NCI-H2227 treated with DMSO at 0.1 percent for 48 hours (cell line): ENCODE results near the gene C18orf63.
"Not testable (repeated sequence)": the region's sequence is repeated elsewhere in the genome, so short reads cannot be mapped to it uniquely, and the experiment has no call there.

Source experiments
- DNase-seq: peaks from one replicate; lab custom pipeline; 2025; lab: John Stamatoyannopoulos, UW

The C18orf63 gene

GRCh38 chr18:74286106-74286855 is 29.4 kb upstream of the C18orf63 start:
- DNase-seq: no peak

GRCh38 chr18:74286856-74287255 is 28.8 kb upstream of the C18orf63 start:
- DNase-seq: no peak

- DNase-seq: no peak
These were observed 27.6 kb upstream of the C18orf63 start for GRCh38 chr18:74288041-74288440.

GRCh38 chr18:74288730-74289129 is 26.9 kb upstream of the C18orf63 start:
- DNase-seq: no peak

DNA sequence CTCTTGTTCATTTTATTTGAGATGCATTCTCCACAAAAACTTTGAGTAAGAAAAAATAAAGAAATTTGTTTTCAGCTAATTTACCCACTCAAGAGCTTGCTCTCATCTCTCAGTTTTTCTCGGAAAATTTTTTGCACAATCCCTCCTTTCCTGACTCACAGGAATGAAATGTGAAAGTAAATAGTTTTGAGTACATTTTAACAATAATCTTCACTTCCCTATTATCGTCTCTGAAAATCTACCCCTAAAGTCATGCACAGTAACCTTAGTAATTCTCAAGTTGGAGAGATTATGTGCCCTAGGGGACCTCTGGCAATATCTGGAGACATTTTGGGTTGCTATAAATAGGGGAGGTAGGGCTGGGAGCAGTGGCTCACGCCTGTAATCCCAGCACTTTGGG is 26.5 kb upstream of the C18orf63 start:
- no peak for DNase-seq

GRCh38 chr18:74290021-74290420 is 25.6 kb upstream of the C18orf63 start:
- DNase-seq: no peak

DNA sequence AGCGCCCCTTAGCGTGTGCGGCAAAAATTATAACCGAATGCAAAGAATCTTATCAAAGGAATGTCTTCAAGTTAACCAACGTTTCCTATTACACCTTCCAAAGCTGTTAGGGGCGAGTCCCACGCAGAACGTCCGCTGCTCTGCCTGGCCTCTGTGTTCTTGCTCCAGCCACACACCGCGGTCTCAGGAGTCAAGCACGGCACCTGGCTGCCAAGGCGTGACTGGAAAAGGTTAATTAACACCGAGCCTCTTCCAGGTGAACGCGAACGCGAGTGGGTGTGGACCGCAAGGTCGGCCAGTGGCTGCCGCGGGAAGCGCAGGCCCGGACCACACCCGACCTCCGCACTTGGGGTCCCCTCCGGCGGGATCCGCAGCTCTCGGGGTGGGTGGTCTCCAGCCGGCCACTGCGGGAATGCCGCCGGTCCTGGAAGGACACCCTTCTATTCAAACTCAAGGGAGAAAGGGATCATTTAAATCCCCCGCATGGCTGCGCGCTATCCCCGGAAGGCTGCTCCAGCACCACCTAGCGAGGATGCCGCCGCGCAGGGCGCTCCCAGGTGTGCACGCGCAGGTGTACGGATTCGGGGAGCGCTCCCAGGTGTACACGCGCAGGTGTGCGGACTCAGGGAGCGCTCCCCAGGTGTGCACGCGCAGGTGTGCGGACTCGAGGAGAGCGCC is 24.7 kb upstream of the C18orf63 start:
- DNase-seq: no peak

DNA sequence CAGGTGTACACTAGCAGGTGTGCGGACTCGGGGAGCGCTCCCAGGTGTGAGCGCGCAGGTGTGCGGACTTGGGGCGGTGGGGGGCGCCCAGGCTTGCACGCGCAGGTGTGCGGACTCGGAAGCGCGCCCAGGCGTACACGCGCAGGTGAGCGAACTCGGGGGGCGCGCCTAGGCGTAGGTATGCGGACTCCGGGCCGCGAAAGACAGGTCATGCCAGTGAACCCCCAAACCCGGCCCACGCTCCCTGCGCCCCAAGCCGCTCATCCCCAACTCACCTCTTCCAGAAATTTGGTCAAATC is 24.2 kb upstream of the C18orf63 start:
- no peak for DNase-seq

GRCh38 chr18:74291771-74292540 is 23.7 kb upstream of the C18orf63 start, which contains the start of gene CYB5A:
Gene CYB5A (minus strand): TSS chr18:74291963. CDS start chr18:74291875, 88 bp downstream.
- DNase-seq: peak; percentile 94

GRCh38 chr18:74292541-74292858 is 23.1 kb upstream of the C18orf63 start:
- DNase-seq: no peak

DNA sequence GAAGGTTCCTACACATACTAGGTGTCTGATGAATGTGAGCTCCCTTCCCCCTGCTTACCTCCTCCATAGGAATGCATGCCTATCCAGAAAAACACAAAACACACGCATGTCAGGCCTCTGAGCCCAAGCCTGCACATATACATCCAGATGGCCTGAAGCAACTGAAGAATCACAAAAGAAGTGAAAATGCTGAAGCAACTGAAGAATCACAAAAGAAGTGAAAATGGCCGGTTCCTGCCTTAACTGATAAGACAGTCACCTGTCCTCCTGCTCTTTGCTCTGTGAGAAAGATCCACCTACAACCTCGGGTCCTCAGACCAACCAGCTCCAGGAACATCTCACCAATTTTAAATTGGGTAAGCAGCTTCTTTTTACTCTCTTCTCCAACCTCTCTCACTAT is 22.7 kb upstream of the C18orf63 start:
- DNase-seq: not testable (repeated sequence)

- DNase-seq: no peak
These were observed 21.1 kb upstream of the C18orf63 start for GRCh38 chr18:74294526-74294925.

GRCh38 chr18:74299162-74299561 is 16.5 kb upstream of the C18orf63 start:
- no peak for DNase-seq

GRCh38 chr18:74299746-74300145 is 15.9 kb upstream of the C18orf63 start:
- DNase-seq: no peak

DNA sequence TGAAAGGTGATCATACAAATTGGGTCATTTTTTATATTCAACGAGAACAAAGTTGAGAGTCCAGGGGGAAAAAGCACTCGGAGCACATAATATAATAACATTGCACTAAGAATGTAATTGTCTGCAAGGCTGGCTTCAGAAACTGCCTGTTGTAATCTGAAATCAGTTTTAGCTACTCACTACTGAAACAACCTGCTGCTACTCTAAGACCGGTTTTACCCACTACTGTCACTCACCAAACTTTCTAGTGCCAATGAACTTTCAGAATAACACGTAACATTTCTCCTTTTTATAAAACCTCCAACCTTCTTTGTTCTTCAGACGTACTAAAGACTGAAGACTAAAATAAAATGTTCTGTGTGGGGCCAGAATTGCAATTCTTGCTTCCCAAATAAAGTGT is 12.3 kb upstream of the C18orf63 start:
- no peak for DNase-seq

DNA sequence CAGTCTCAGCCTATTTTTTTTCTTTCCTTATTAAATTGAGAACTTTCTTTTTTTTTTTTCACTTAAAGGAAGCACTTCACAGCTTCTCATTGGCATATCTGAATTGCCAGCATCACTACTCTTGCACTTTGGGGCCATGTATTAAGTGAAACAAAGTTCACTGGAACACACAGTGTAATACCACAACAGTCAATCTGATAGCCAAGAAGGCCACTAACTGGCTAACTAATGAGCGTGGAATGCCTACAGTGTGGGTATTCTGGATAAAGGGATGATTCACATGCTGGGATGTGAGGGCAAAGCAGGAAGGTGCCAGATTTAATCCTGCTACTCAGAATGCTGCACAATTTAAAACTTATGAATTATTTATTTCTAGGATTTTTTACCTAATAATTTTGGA is 11.7 kb upstream of the C18orf63 start:
- no peak for DNase-seq

GRCh38 chr18:74310411-74310810 is 5.2 kb upstream of the C18orf63 start:
- no peak for DNase-seq

GRCh38 chr18:74311000-74311399 is 4.6 kb upstream of the C18orf63 start:
- DNase-seq: no peak

DNA sequence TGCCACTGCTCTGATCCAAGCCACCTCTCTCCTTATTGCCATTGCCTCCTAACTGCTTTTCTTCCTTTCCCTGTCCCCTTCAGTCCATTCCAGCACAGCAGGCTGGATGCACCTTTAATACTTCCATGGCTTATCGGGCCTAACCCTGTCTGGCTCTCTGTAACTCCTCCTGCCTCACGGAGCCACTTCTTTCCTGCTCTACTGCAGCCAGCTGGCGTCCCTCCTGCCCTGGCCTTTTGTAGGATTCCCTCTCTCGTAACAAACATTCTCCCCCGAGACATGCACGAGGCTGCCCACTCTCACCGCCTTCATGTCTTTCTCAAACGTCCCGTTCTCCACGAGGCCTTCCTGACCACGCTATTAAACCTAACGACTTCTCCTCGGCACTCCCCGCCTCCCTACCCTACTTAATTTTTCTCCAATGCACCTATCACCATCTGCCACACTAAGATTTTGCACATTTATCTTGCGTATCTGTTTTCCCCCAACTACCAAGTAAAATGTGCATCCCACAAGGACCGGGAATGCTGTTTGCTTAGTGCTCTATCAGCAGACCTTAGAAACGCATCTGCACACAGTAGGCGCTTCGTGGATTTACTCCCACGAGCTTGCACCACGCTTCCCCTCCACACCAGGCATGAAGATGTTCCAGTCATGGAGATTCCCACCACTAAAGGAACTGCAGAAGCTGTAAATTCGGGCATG is 728 bp upstream of the C18orf63 start:
- no peak for DNase-seq

GRCh38 chr18:74316257-74317170 is 875 bp downstream of the C18orf63 start:
- no peak for DNase-seq

- no peak for DNase-seq
These were observed 10.6 kb downstream of the C18orf63 start for GRCh38 chr18:74326231-74326630.
